SHP77 (cell line): ENCODE measurements around the gene MASP2.
"Not testable (repeated sequence)": the region's sequence is repeated elsewhere in the genome, so short reads cannot be mapped to it uniquely, and the experiment has no call there.

Experiments used
- DNase-seq, 2 experiments: peaks; one replicate each; lab custom pipeline; 2025; lab: John Stamatoyannopoulos, UW

MASP2 gene

DNA sequence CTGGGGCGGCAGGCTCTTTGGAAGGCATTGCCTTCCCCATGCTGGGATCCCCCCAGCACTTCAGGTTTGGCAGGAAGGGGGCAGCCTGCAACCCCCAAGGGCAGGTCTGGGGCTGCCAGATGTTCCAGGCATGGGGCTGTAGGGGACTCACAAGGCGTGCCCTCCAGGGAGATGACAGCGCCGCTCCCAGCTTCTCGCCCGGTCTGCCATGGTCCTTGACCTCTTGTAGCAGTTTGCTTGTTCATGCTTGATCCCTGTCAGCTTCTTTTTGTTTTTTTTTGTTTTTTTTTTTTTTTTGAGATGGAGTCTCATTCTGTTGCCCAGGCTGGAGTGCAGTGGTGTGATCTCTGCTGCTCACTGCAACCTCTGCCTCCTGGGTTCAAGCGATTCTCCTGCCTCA lies 56.2 kb downstream of the MASP2 start:
- no peak for DNase-seq

DNA sequence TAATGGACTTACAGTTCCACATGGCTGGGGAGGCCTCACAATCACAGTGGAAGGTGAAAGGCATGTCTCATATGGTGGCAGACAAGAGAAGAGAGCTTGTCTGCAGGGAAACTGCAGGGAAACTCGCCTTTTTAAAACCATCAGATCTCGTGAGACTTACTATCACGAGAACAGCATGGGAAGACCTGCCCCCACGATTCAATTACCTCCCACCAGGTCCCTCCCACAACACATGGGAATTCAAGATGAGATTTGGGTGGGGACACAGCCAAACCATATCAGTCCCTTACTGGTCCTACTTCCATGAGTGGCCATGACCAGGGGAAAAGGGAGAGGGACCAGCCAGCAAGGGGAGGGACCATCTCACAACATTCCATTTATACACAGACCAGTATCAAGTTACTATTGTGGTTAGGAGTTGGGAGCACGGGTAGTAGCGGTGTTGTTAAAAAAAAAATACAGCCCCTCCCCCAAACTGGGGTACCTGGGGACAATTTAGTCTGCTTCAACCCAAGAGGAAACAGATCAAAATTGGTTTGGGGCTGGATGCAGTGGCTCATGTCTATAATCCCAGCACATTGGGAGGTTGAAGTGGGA lies 57.0 kb downstream of the MASP2 start:
- DNase-seq = not testable (repeated sequence)

DNA sequence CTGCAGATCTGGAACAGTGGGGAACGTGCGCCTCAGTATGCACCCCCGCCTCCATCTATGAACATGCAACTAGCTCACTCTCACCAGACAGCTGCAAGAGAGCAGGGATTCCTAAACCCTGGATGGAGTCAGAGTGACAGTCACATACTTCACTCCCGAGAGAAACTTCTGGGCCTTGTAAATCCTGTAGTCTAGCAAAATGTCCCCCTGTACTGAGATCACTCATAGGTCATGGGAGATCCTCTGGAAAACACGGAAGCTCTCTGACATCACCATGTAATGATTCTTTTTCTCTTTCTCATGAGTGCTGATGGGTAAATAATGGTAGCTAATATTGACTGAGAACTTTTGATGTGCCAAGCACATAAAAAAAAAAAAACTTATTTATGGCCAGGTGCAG lies 57.9 kb downstream of the MASP2 start:
- no peak for DNase-seq

DNA sequence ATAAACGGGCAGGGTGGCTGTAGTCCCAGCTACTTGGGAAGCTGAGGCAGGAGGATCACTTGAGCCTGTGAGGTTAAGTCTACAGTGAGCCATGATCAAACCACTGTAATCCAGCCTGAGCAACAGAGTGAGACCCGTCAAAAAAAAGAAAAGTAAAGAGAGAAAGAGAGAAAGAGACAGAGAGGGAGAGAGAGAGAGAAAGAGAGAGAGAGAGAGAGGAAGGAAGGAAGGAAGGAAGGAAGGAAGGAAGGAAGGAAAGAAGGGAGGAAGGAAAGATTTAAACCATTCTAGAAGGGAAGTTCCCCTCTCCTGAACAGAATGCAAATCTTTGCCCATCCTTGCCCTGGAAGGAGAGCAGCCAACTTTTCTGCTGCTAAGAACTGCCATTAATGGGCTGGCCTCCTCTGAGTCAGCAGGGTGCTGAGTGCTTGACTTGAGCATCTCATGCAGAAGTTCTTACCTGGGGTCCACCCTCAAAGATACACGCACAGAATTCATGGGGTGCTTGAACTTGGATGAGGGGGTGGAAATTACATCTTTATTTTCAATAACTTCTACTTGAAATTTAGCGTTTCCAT lies 59.1 kb downstream of the MASP2 start:
- no peak for DNase-seq

DNA sequence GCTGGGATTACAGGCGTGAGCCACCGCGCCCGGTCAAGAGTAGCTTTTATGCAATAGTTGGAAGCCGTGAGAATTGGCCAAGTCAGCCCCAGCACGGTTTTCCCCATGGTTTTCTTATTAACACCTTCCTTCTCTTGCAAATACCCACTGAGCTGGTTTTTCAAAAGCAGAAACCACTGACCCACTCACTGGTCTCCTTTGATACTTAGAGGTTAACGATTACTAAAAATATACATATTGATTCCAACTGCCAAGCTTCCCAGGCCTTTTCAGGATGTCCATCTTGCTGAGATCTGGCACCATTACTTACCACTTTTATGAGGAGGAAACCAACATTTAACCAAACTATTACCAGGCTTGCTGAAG lies 60.5 kb downstream of the MASP2 start:
- no peak for DNase-seq

DNA sequence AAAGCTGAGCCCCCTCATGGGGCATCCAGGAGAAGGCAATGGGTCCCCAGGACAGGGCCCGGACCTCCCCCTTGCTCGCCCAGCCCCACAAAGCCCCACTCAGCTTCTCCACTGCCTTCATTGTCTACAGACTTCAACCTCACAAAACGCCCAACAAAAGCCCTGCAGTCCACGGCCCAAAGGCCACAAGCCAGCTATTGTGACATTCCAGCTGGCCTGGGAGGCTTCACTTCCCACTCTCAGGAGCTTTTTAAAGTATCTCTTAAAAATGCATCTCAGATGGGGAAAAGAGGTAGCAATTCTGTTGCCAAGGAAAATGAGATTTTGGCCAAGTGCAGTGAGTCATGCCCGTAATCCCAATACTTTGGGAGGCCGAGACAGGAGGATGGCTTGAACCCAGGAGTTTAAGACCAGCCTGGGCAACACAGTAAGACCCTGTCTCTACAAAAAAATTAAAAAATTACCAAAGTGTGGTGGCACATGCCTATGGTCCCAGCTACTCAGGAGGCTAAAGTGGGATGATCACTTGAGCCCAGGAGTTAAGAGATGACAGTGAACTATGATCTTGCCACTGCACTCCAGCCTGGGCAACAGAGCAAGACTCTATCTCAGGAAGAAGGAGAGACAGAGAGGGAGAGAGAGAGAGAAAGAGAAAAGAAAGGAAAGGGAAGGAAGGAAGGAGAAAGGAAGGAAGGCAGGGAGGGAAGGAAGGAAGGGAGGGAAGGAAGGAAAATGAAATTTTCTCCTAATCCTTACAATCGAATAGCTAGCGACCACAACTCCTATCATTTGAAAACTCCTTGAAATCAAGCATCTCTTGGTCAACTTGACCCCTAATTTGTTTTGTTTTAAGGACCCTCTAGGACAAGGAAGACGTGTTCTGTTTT lies 66.0 kb downstream of the MASP2 start:
- DNase-seq = no peak

DNA sequence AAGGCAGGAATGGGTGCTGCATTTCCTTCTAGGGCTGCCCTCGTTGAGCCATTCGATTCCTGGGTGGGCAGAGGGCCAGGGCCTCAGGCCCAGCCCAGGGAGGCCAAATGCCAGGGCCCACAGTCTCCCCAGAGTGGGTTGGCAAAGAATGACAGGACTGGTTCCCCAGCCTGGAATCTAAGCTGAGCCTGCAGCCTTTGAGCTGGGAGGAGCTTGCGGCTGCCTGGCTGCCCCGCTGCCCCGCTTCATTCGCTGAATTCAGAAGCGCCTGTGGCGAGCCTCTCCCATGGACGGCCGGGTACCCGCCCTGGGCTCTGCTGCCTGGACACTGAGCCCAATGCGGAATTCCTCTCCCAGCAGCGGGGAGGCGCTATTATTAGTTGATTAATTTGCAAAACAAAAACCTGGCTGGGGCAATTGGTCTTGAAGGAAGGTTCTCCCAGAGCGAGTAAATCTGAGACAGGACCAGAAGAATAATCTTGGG lies 66.9 kb downstream of the MASP2 start:
- no peak for DNase-seq

DNA sequence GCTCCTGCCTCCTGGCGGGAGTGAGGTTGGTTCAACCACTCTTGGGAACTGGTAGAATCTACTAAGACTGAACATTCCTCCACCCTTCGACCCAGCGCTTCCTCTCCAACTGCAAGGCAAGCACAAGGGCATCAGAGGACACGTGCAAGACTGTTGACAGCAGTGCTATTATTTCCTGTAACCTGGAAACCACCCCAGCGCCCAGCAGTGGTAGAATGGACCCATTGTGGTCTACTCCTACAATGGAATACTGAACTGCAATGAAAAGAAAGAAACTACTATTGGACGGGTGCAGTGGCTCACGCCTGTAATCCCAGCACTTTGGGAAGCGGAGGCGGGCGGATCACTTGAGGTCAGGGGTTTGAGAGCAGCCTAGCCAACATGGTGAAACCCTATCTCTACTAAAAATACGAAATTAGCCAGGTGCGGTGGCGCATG lies 67.5 kb downstream of the MASP2 start:
- no peak for DNase-seq

DNA sequence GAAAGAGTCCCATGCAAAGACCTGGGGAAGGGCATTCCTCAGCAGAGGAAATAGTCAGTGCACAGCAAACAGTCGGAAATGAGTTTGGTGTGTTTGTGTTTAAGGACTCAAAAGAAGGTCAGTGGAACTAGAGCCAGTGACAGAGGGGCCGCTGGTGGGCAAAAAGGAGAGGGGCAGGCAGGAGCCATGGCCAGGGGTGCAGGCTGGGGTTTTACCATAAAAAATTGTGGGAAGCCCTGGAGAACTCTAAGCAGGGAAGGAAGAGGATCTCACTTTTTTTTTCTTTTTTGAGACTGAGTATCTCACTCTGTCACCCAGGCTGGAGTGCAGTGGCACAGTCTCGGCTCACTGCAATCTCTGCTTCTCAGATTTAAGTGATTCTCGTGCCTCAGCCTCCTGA lies 68.3 kb downstream of the MASP2 start:
- no peak for DNase-seq
